SK-N-SH treated with all-trans-retinoic acid at 6 μM for 48 hours (cell line): Measurements from ENCODE around the gene OR7D2.

ENCODE experiments used
- ATAC-seq: fragments of 200-7000 bp; cut with Tn5 transposase; 3 replicates; pipeline ENCODE4 v1.9.1; 2020; ENCODE audit warnings: mild to moderate bottlenecking, moderate library complexity
- BACH2 ChIP-seq: fragments of 250-450 bp; sonication (Bioruptor Pico); IDR thresholded peaks from 2 replicates; pipeline ENCODE4 v1.9.0; 2021; ENCODE audit warnings: mild to moderate bottlenecking, borderline replicate concordance
- CREB5 ChIP-seq: fragments of 250-450 bp; sonication (Bioruptor Pico); IDR thresholded peaks from 2 replicates; pipeline ENCODE4 v1.5.1; 2020; ENCODE audit warnings: low read depth, mild to moderate bottlenecking, moderate library complexity
- CSDC2 ChIP-seq: fragments of 250-450 bp; sonication (Bioruptor Pico); IDR thresholded peaks from 2 replicates; pipeline ENCODE4 v1.5.0; 2020; ENCODE audit warnings: mild to moderate bottlenecking, moderate library complexity
- CSRNP3 ChIP-seq: fragments of 250-450 bp; sonication (Bioruptor Pico); IDR thresholded peaks from 2 replicates; pipeline ENCODE4 v1.5.1; 2021; ENCODE audit warnings: mild to moderate bottlenecking, moderate library complexity
- ESRRG ChIP-seq: fragments of 250-450 bp; sonication (Bioruptor Pico); IDR thresholded peaks from 2 replicates; pipeline ENCODE4 v1.6.1; 2021; ENCODE audit warnings: mild to moderate bottlenecking
- GLIS3 ChIP-seq: fragments of 250-450 bp; sonication (Bioruptor Pico); IDR thresholded peaks from 2 replicates; pipeline ENCODE4 v1.5.0; 2020; ENCODE audit warnings: mild to moderate bottlenecking, moderate library complexity
- ISL1 ChIP-seq: fragments of 250-450 bp; sonication (Bioruptor Pico); IDR thresholded peaks from 2 replicates; pipeline ENCODE4 v2.1.2; 2022; ENCODE audit warnings: mild to moderate bottlenecking, moderate library complexity
- OSR1 ChIP-seq: fragments of 250-450 bp; sonication (Bioruptor Pico); IDR thresholded peaks from 2 replicates; pipeline ENCODE4 v1.8.0; 2022; ENCODE audit warnings: moderate library complexity, mild to moderate bottlenecking, inconsistent platforms
- PATZ1 ChIP-seq: fragments of 250-450 bp; sonication (Bioruptor Pico); IDR thresholded peaks from 2 replicates; pipeline ENCODE4 v1.8.0; 2020; ENCODE audit warnings: mild to moderate bottlenecking, moderate library complexity, borderline replicate concordance
- POU6F1 ChIP-seq: fragments of 250-450 bp; sonication (Bioruptor Pico); IDR thresholded peaks from 2 replicates; pipeline ENCODE4 v1.8.0; 2021; ENCODE audit warnings: low read depth, mild to moderate bottlenecking, moderate library complexity, borderline replicate concordance
- PPARA ChIP-seq: fragments of 250-450 bp; sonication (Bioruptor Pico); IDR thresholded peaks from 2 replicates; pipeline ENCODE4 v1.5.0; 2020; ENCODE audit warnings: mild to moderate bottlenecking, borderline replicate concordance
- RARB ChIP-seq: fragments of 250-450 bp; sonication (Bioruptor Pico); IDR thresholded peaks from 2 replicates; pipeline ENCODE4 v1.8.0; 2021; ENCODE audit warnings: mild to moderate bottlenecking, moderate library complexity
- SNAI2 ChIP-seq: fragments of 250-450 bp; sonication (Bioruptor Pico); IDR thresholded peaks from 2 replicates; pipeline ENCODE4 v1.5.0; 2020; ENCODE audit warnings: mild to moderate bottlenecking, moderate library complexity
- TCF4 ChIP-seq: fragments of 250-450 bp; sonication (Bioruptor Pico); IDR thresholded peaks from 2 replicates; pipeline ENCODE4 v1.8.0; 2021; ENCODE audit warnings: mild to moderate bottlenecking, moderate library complexity, borderline replicate concordance
- ZC3H10 ChIP-seq: fragments of 250-450 bp; sonication (Bioruptor Pico); IDR thresholded peaks from 2 replicates; pipeline ENCODE4 v1.5.1; 2021; ENCODE audit warnings: mild to moderate bottlenecking, moderate library complexity
- ZFP3 ChIP-seq: fragments of 250-450 bp; sonication (Bioruptor Pico); IDR thresholded peaks from 2 replicates; pipeline ENCODE4 v1.5.0; 2020; ENCODE audit warnings: mild to moderate bottlenecking, moderate library complexity
- ZFP30 ChIP-seq: fragments of 450-650 bp; formaldehyde crosslinking; IDR thresholded peaks from 2 replicates; pipeline ENCODE4 v1.5.0; 2022; ENCODE audit warnings: mild to moderate bottlenecking, moderate library complexity
- ZNF565 ChIP-seq: fragments of 450-650 bp; formaldehyde crosslinking; conservative IDR thresholded peaks from 2 replicates; pipeline ENCODE4 v1.5.0; 2020; ENCODE audit warnings: low read depth, mild to moderate bottlenecking, moderate library complexity
- ZNF70 ChIP-seq: fragments of 450-650 bp; formaldehyde crosslinking; IDR thresholded peaks from 2 replicates; pipeline ENCODE4 v1.5.0; 2020; ENCODE audit warnings: mild to moderate bottlenecking, moderate library complexity
- ZNF8 ChIP-seq: fragments of 450-650 bp; formaldehyde crosslinking; IDR thresholded peaks from 2 replicates; pipeline ENCODE4 v1.5.0; 2020; ENCODE audit warnings: mild to moderate bottlenecking, moderate library complexity

OR7D2 gene

GRCh38 chr19:9146882-9147281 lies 31.9 kb upstream of the OR7D2 start (continued):
- TF ChIP-seq CSRNP3 (CRISPR knock-in tag) = no peak
- no peak for TF ChIP-seq RARB (CRISPR knock-in tag)
- no peak for TF ChIP-seq OSR1 (CRISPR knock-in tag)
- TF ChIP-seq ZFP30 (CRISPR knock-in tag) = no peak
- TF ChIP-seq PPARA (CRISPR knock-in tag) = no peak
- no peak for TF ChIP-seq ZNF565 (CRISPR knock-in tag)
- no peak for TF ChIP-seq SNAI2 (CRISPR knock-in tag)
- no peak for TF ChIP-seq PATZ1 (CRISPR knock-in tag)

GRCh38 chr19:9148697-9149096 lies 30.1 kb upstream of the OR7D2 start:
- ATAC-seq = no peak
- TF ChIP-seq BACH2 (CRISPR knock-in tag) (no peak), RARB (CRISPR knock-in tag) (no peak), GLIS3 (CRISPR knock-in tag) (no peak), PATZ1 (CRISPR knock-in tag) (no peak), ESRRG (CRISPR knock-in tag) (no peak), ZC3H10 (CRISPR knock-in tag) (no peak), ISL1 (no peak), SNAI2 (CRISPR knock-in tag) (no peak), OSR1 (CRISPR knock-in tag) (no peak), PPARA (CRISPR knock-in tag) (no peak), POU6F1 (no peak), ZNF70 (CRISPR knock-in tag) (no peak), TCF4 (no peak), ZNF565 (CRISPR knock-in tag) (no peak)

- TF ChIP-seq TCF4 (no peak), ZNF8 (no peak), ZC3H10 (CRISPR knock-in tag) (no peak), CREB5 (CRISPR knock-in tag) (no peak), ZNF565 (CRISPR knock-in tag) (no peak), RARB (CRISPR knock-in tag) (no peak), CSRNP3 (CRISPR knock-in tag) (no peak), ZNF70 (CRISPR knock-in tag) (no peak), ESRRG (CRISPR knock-in tag) (no peak), ZFP3 (CRISPR knock-in tag) (no peak), ISL1 (no peak), GLIS3 (CRISPR knock-in tag) (no peak), CSDC2 (CRISPR knock-in tag) (no peak)
- TF ChIP-seq, all 23 proteins: peak for 0
- ATAC-seq = no peak
Observed at GRCh38 chr19:9149997-9150396, 28.8 kb upstream of the OR7D2 start.
